ENCODE results near the gene LARGE1.

GRCh38 chr22:33515795-33516194 lies 404.5 kb downstream of the LARGE1 start:
- TF ChIP-seq CTCF (IDR thresholded peaks at IDR 0.05 in 2 of 3, conservative IDR thresholded peaks at IDR 0.05 in 1 of 3; ENCODE audit: insufficient read depth in 2 of 3, low read depth in 1 of 3, low read length in 3 of 3): no peak
- no peak for TF ChIP-seq KDM1A (IDR thresholded peaks at IDR 0.05)

Data from K562 (cell line).